Retinal pigment epithelial cell (primary cell): ENCODE results near the gene NTSR1.

Source experiments
- DNase-seq: peaks from one replicate; pipeline ENCODE4 v3.0.0-alpha.2; 2010; ENCODE audit warnings: low read depth
- H3K4me3 ChIP-seq: 2 replicates; pipeline ENCODE4 v1.5.1; 2011; ENCODE audit warnings: mild to moderate bottlenecking, low read length, control low read depth, moderate library complexity
- CTCF ChIP-seq: conservative IDR thresholded peaks from 2 replicates; pipeline ENCODE4 v1.5.1; 2011; ENCODE audit warnings: low read depth, low read length, control low read depth, inconsistent platforms

Gene NTSR1

GRCh38 chr20:62776692-62777527, 68.3 kb downstream of the NTSR1 start:
- H3K4me3 ChIP-seq: no peak overlapping the region
- TF ChIP-seq CTCF: no peak
- no peak for DNase-seq

- no peak for TF ChIP-seq CTCF
- no peak for DNase-seq
- H3K4me3 ChIP-seq: no peak overlapping the region
Observed at GRCh38 chr20:62777528-62777830, 68.8 kb downstream of the NTSR1 start.

GRCh38 chr20:62778058-62778457, 69.4 kb downstream of the NTSR1 start:
- no peak overlapping the region for H3K4me3 ChIP-seq
- no peak for DNase-seq
- no peak for TF ChIP-seq CTCF

GRCh38 chr20:62778601-62779416, 70.2 kb downstream of the NTSR1 start:
- DNase-seq: no peak
- TF ChIP-seq CTCF: no peak
- H3K4me3 ChIP-seq: no peak overlapping the region

- H3K4me3 ChIP-seq: no peak overlapping the region
- no peak for TF ChIP-seq CTCF
- DNase-seq: no peak
Observed at GRCh38 chr20:62779417-62779685, 70.7 kb downstream of the NTSR1 start.

- no peak for TF ChIP-seq CTCF
- no peak for DNase-seq
- H3K4me3 ChIP-seq: no peak overlapping the region
Observed at GRCh38 chr20:62780204-62780603, 71.6 kb downstream of the NTSR1 start.

GRCh38 chr20:62780696-62781095, 72.1 kb downstream of the NTSR1 start:
- DNase-seq: no peak
- H3K4me3 ChIP-seq: no peak overlapping the region
- TF ChIP-seq CTCF: no peak
